Activated naive CD4-positive, alpha-beta T cell treated with anti-CD3 and anti-CD28 coated beads, Interleukin-2, amount 50 U/mL, for 72 hours (primary cell): ENCODE data around the gene BRAT1. TPM values are rescaled to one million over a fixed set of nuclear protein-coding genes. Genes with fewer than 3 reads are reported as not detected.
"Not testable (repeated sequence)": the region's sequence is repeated elsewhere in the genome, so short reads cannot be mapped to it uniquely, and the experiment has no call there.

Source experiments
- ATAC-seq, 2 donors: fragments of 150-1000 bp; cut with Tn5 transposase; 2 replicates each; pipeline ENCODE4 v1.10.0; 2021; ENCODE audit warnings: mild to moderate bottlenecking in 2 of 2, moderate library complexity in 2 of 2
- DNase-seq, 2 donors: peaks; one replicate each; pipeline ENCODE4 v3.0.0; 2021 to 2022; ENCODE audit warnings: low spot score in 2 of 2
- H3K27ac Mint-ChIP-seq, 2 donors: one replicate each; pipeline ENCODE4 v1.8.0; 2022; ENCODE audit warnings: mild to moderate bottlenecking in 2 of 2, mixed read lengths in 2 of 2
- H3K36me3 Mint-ChIP-seq, 2 donors: one replicate each; pipeline ENCODE4 v1.8.0; 2022; ENCODE audit warnings: mixed read lengths in 2 of 2
- H3K9me3 Mint-ChIP-seq, 2 donors: one replicate each; pipeline ENCODE4 v1.8.0; 2022; ENCODE audit warnings: mixed read lengths in 2 of 2
- total RNA-seq, 2 donors: library from RNA; stranded (reverse); gene quantifications; one replicate each; pipeline ENCODE4 v1.2.3, GENCODE V29; 2022

Gene BRAT1
- 10 to 100 TPM; 26.5 to 37.5 TPM for total RNA-seq

DNA sequence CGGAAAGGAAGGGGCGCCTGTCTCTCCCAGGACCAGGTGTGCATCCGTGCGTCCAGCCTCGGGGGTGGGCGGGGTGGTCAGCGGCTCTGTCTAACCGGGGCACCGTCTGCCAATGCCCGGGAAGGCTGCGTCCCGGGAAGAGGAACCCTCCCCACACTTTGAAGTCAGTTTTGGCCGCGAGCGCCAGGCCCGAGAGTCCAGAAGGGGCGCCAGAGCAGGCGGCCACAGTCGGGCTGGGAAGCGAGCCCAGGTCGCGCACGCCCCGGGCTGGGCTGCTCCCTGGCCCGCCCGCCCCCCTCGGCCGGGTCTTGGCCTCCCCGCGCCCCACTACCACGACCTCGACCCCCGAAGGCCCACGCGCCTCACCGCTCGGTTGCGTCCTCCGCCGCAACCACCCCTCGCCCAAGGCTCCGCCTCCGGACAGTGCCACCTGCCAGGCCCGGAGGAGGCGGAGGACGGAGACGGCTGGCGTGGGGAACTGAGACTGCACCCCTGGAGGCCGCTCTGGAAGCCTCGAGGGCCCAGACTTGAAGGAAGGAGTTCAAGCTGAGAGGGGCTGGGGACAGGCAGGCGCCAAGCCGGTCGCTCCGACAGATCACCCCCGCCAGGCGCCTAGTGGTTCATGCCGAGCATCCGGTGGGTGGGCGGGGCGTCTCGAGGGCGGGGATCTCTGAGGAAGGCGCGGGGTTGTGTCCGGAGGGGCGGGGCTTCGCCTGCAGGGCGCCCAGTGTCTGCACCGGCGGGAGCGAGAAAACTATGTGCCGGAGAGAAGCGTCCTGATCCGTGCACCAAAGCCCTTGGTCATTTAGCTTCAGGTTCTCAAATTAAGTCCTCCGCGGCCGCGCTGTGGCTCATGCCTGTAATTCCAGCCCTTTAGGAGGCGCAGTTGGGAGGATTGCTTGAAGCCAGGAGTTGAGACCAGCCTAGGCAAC, at the start of gene BRAT1:
Gene BRAT1, minus strand, starts transcription at position 404 of the 932 bp plus-strand sequence. CDS start 1,093 bp downstream, outside the sequence.
- H3K36me3 Mint-ChIP-seq, result peaks cover 9 to 14% of the 10 kb centered on the region in 2 donors
- H3K9me3 Mint-ChIP-seq, result no peaks in the 10 kb centered on the region
- H3K27ac Mint-ChIP-seq, result peak within 1 kb of the TSS; percentile 92 to 93
- DNase-seq (peak; percentile 90 to 92), ATAC-seq (peak; percentile 87 to 89)

DNA sequence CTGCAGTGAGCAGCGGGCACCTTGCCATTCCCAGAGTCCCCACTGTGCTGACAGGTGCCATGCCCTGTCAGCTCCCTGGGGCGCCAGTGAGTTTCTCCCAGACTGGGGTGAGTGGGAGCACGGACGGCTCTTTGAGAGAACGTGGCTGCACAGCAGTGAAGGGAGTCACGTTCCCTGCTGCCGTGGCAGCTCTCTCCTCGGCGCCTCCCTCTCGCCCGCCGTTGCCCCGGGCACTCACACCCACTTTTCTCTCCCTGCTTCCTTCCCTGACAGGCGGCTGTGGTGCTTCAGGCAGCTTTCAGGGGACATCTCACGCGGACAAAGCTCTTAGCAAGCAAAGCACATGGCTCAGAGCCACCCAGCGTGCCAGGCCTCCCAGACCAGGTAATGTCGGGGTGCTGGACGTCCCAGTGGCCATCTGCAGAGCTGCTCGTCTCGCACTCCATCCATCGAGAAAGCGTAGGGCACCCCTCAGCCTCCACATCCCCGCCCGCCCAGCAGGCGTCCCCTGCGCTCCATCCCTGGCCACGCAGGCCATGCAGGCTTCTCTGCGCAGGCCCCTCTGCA, 49.4 kb upstream of the BRAT1 start:
- Mint-ChIP-seq H3K36me3 (no peaks in the 10 kb centered on the region), H3K9me3 (no peaks in the 10 kb centered on the region), H3K27ac (no peak overlapping the region)
- no peak for DNase-seq
- ATAC-seq, result no peak

DNA sequence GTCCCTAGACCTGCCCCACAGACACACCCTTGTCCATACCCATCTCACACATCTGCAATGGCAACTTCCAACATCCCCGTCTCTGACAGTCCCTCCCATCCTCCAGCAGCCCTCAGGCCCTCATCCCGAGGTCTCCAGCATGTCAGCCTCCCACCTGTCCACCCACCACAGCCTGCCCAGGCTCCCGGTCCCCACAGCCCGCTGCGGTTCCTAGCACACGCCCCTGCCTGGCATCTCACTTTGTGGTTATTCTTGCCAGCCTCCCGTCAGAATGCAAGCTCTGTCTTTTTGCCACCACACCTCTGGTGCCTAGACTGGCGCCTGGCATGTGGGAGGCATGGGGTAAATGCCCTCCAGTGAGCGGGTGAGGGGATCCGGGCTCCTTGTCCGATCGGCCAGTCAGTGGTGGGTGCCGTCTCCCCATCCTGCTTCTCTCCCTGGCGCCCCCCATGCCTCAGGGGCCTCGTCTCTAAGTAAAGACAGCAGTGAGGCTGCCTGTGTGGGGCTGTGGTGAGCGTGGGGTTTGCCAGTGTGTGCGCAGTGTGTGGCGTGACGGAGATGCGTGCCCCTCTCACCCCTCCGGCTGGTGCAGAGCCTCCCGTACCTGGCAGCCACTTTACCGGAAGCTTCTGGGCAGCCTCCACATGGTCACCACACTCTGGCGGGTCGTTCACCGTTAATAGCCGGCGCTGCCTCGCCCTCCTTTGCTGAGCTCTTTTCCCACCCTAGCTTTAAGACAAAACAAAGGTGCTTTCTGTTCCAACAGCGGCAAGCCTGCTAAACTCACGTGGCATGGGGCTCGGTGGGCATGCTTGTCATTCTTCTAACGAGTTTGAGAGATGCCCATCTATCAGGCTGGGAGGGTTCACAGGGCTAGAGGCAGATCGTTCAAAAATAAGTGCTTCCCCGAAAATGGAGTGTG, 48.0 kb upstream of the BRAT1 start:
- ATAC-seq (no peak), DNase-seq (no peak)
- Mint-ChIP-seq H3K9me3 (no peaks in the 10 kb centered on the region), H3K36me3 (no peaks in the 10 kb centered on the region), H3K27ac (no peak overlapping the region)

DNA sequence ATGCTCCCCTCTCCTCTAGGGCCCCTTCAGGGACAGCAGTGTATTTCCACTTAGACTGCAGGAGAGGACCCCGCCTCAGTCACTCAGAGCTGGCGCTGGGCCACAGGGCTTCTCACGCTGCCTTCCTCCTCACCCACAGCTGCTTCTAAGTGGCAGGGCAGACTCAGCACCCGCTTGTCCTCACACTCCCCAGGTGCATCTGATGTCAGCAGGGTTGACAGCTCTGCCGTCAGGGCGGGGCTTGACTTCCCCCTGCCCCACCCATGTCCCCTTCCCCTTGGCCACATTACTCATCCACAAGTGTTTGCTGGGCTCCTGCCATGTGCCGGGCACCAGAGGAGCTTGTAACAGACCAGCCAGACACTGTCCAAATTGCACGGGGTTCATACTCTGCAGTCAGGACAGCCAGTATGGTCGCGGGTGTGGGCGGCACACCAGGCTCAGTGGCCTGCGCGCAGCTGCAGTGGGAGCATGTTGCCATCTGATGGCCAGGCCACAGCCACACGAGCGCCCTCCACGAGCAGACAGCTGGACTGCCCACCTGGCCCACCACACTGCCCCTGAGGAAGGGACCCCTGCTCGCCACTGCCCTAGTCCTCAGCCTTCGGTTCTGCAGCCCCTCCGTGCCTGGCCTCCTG, 47.2 kb upstream of the BRAT1 start:
- Mint-ChIP-seq H3K9me3 (no peaks in the 10 kb centered on the region), H3K36me3 (no peaks in the 10 kb centered on the region), H3K27ac (no peak overlapping the region)
- ATAC-seq (no peak), DNase-seq (no peak)

DNA sequence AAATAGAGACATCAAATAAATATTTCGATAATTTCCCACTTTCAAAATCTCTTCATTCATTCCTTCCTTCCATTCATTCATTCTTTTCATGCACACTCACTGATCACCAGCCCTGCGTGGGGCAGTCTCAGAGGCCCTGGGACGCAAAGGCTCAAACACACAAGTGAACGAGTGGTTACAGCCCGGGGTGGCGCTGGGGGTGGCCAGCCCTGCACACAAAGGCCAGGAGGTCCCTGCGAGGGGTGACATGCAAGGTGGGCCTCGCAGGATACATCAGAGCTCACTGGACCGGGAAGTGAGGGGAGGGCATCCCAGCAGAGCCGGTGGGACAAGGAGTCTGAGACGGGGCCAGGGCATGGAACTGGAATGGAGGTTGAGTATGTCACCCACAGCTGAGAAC, 46.6 kb upstream of the BRAT1 start:
- no peak for DNase-seq
- no peaks in the 10 kb centered on the region for H3K36me3 Mint-ChIP-seq
- no peak for ATAC-seq
- H3K27ac Mint-ChIP-seq, result peak overlapping the region in 1 of 2 donors; percentile 15
- H3K9me3 Mint-ChIP-seq, result no peaks in the 10 kb centered on the region

DNA sequence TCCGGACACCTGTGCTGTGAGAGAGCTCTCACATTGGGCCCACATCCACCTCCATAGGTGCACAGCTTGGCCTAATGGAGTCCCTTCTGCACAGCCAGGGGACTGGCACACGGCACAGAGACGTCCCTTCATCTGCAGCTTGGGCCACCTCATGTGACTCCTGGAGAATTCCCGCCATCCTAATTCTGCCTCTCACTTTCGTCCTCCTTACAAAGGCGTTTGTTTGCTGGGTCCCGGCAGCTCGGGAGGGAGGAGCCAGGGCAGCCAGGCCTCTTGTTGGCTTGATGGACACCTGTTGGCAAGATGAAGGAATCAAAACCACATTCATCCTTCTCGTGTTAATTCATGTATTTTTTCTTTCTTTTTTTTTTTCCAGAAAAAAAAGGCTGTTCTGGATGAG, 45.7 kb upstream of the BRAT1 start:
- no peak for ATAC-seq
- no peak for DNase-seq
- H3K36me3 Mint-ChIP-seq, result no peaks in the 10 kb centered on the region
- no peaks in the 10 kb centered on the region for H3K9me3 Mint-ChIP-seq
- no peak overlapping the region for H3K27ac Mint-ChIP-seq

DNA sequence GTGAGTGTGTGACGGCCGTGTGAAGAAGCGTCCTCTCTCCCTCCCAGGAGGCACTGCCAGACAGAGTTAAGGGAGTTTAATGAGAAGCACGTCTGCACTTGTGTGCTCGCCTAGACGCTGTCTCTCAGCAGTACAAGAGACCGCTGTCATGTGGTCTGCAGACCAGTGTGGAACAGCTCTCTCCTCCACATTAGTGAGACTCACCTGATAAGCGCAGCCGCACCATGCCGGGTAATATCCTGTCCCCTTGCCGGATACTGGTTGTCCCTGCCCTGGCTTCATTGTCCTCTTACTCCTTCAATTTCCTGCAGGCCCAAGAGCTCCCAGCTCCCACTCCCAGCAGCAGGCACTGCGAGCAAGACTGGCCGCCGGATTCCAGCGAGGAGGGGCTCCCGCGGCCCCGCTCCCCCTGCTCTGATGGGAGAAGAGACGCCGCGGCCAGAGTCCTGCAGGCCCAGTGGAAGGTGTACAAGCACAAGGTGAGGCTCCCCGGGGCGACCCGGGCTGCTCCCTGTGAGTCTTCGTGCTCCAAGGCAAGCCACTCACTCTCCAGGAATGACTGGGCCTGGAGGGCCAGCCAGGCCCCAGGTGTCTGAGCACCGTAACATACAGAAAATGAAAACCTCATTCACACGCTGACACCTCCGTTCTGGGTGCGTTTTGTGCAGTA, 43.0 kb upstream of the BRAT1 start:
- Mint-ChIP-seq H3K36me3 (no peaks in the 10 kb centered on the region), H3K27ac (no peak overlapping the region), H3K9me3 (no peaks in the 10 kb centered on the region)
- no peak for DNase-seq
- no peak for ATAC-seq

DNA sequence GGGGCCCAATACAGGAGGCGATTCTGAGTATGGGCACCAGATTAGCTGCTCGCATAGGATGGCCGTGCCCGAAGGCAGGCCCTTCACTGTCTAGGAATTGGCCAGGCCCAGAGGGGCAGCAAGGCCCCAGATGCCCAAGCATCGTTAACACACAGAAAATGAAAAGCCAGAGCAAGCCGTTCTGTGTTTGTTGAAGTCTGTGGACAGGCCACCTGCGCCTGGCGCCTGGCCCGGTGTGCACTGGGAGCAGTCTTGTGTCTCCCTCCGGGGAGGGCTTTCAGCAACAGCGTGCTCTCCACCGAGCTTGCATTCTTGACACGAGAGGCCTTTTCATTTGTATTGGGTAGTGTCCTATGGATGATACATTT, 41.9 kb upstream of the BRAT1 start:
- H3K36me3 Mint-ChIP-seq, result no peaks in the 10 kb centered on the region
- no peak for DNase-seq
- no peak for ATAC-seq
- peak overlapping the region in 1 of 2 donors; percentile 7 for H3K27ac Mint-ChIP-seq
- no peaks in the 10 kb centered on the region for H3K9me3 Mint-ChIP-seq

DNA sequence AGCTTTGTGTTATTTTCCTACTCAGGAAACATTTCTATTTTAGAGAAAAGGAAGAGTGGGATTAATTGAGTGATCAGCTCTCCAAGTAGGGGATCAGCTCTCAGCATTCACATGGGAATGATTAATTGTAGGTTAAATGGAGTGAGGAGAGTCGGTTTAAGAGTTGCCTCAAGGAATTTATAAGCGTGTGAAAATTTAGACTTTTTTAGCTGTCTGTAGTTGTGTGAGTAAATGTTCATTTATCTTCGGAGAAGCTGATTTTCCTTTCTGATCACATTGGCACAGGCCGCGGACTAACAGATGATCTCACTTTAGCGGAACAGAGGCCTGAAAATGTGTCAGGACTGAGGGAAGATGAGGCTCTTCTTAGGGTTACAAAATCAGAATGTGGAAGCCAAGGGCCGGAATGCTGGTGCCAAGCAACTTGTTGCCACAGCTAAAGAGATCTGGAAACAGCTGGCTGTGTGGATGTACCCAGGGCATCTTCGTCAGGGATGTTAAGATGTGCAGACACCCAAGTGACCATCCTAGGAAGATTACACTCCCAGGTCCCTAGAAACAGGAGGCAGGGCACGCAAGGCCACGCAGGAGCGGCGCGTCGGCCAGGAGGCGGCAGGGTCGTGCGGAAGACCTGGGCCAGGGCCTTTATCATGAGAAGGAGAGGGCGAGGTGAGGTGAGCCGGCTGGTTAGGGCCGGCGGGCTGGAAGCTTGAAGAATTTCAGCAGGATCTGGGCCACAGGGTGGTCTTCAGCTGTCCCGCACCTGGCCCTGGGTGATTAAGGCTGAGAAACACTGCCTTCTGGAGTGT, 41.3 kb upstream of the BRAT1 start:
- ATAC-seq (no peak), DNase-seq (no peak)
- Mint-ChIP-seq H3K9me3 (no peaks in the 10 kb centered on the region), H3K27ac (peak overlapping the region in 1 of 2 donors; percentile 7), H3K36me3 (no peaks in the 10 kb centered on the region)

DNA sequence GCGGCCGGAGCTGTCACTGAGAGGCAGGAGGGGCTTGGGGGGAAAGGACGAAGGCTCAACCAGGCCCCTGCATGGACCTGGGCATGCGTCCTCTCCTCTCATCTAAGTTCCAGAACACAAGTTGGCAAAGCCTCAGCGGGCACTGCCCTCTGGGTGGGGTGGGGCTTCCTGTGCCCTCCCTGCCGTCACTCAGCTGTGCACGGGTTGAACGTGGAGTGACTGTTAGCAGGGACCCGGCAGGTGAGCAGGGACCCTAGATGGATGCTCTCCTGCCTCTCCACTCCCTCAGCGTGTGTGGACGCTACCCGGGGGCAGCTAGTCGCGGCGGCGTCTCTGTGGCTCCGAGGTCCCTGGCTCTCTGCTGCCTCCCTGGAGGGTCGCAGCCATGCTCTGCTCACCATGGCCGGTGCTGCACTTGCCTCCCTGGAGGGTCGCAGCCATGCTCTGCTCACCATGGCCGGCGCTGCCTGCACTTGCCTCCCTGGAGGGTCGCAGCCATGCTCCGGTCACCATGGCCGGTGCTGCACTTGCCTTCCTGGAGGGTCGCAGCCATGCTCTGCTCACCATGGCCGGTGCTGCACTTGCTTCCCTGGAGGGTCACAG, 40.0 kb upstream of the BRAT1 start:
- H3K27ac Mint-ChIP-seq, result no peak overlapping the region
- ATAC-seq, result no peak
- H3K9me3 Mint-ChIP-seq, result no peaks in the 10 kb centered on the region
- H3K36me3 Mint-ChIP-seq, result no peaks in the 10 kb centered on the region
- no peak for DNase-seq

DNA sequence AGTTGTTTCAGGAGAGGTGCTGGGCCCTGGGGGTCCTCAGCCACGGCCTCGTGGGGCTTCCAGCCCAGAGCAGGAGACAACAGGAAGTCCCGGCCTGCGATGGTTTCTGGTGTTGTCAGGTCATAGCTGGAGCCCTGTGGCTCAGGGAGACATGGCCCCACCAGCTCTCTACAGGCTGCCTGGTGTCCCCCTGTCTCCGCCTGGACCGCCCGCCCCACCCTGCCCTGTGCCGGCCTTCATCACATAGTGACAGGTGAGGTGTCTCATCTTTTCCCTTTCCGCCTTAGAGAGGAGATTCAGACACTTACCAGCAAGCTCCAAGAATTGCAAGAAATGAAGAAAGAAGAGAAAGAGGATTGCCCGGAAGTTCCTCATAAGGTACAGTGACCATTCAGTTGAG, 39.3 kb upstream of the BRAT1 start:
- Mint-ChIP-seq H3K9me3 (no peaks in the 10 kb centered on the region), H3K36me3 (no peaks in the 10 kb centered on the region), H3K27ac (no peak overlapping the region)
- ATAC-seq, result no peak
- DNase-seq, result no peak

DNA sequence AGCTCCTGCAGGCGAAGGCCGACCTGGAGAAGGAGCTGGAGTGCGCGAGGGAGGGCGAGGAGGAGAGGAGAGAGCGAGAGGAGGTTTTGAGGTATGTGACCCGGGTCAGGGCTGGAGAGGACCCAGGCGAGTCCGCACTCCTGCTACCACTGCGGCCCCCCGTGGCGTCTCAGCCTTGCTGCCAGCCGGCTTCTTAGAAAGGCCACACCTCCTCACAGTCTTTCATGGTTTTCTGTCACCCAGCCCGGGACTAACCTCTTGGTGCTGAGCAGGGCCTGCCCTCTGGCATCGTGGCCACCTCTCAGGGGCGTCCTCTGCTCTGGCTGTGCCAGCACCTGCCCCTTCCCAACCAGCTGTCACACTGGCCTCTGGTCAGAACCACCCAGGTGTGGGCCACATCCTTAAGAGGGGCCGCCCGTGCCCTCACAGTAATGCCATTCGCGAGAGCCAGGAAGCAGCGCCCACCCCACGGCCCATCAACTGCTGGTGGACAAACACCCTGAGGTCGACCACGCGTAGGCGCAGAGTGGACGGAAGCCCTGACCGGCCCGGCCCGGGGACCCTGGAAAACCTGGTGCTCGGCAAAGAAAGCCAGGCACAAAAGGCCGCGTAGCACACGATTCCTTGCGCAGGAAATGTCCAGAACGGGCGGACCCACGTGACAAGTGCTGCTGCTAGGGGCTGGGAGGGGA, 37.9 kb upstream of the BRAT1 start:
- no peaks in the 10 kb centered on the region for H3K9me3 Mint-ChIP-seq
- H3K27ac Mint-ChIP-seq, result no peak overlapping the region
- ATAC-seq, result no peak

DNA sequence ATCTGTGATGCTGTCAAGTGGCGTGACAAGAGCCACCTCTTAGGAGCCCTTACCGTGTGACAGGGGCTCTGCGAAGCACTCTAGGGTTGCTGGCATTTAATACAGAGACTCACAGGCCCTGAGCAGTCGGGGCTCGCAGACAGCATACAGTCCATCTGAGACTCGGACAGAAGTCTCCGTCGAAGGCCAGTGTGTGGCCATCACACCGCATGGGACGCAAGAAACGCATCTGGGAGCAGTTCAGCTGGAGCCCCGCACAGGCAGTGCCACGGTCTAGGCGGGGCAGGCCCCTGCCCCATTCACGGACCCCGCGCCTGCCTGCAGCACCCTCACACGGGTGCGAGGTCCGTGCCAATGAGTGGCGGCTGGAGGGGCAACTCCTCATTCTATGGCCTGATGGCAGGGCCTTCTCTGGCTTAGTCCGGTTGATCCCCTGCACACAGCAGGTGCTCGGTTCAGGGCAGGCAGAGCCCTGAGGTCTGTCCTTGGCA, 37.1 kb upstream of the BRAT1 start:
- H3K9me3 Mint-ChIP-seq, result no peaks in the 10 kb centered on the region
- H3K36me3 Mint-ChIP-seq, result no peaks in the 10 kb centered on the region
- ATAC-seq, result no peak
- no peak for DNase-seq
- H3K27ac Mint-ChIP-seq, result no peak overlapping the region

More for the DNA sequence above, 37.9 kb upstream of the BRAT1 start:
- no peaks in the 10 kb centered on the region for H3K36me3 Mint-ChIP-seq
- no peak for DNase-seq

DNA sequence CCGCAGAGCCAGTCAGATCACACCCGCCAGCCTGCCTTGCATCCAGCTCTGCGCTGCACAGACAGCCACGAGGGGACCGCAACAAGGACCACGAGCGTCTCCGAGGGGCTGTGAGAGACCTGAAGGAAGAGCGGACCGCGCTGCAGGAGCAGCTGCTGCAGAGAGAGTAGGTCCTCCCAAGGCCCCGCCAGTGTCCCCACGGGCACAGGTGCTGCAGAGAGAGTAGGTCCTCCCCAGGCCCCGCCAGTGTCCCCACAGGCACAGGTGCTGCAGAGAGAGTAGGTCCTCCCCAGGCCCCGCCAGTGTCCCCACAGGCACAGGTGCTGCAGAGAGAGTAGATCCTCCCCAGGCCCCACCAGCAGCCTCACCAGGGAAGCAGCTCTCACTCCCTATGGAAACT, 34.6 kb upstream of the BRAT1 start:
- not testable (repeated sequence) for ATAC-seq, H3K36me3 Mint-ChIP-seq, DNase-seq, H3K9me3 Mint-ChIP-seq
- peak overlapping the region; percentile 44 to 50 for H3K27ac Mint-ChIP-seq
